ENCODE data around the gene RAB6C.
"Not testable (repeated sequence)": the region's sequence is repeated elsewhere in the genome, so short reads cannot be mapped to it uniquely, and the experiment has no call there.

The RAB6C gene

DNA sequence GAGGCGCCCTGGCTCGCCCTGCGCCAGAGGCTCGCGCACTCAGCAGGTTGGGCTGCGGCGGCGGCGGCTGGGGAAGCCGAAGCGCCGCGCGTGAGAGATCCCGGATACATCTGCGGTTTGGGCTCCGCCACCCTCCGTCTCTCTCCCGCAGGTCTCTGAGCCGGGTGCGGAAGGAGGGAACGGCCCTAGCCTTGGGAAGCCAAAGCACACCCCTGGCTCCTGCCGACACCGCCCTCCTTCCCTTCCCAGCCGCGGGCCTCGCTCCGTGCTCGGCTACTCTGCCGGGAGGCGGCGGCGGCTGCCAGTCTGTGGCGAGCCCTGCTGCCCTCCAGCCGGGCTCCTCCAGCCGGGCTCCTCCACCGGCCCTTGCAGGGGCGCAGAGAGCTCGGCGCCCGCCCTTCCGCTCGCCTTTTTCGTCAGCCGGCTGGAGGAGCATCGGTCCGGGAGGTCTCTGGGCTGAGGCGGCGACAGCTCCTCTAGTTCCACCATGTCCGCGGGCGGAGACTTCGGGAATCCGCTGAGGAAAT is at the start of gene RAB6C:
Gene RAB6C, plus strand, starts transcription at position 38 of the 527 bp plus-strand sequence. Its CDS starts 450 bp downstream, at position 488.
- DNase-seq: not testable (repeated sequence)

GRCh38 chr2:129930451-129930850 is 49.0 kb upstream of the RAB6C start:
- DNase-seq: no peak

DNA sequence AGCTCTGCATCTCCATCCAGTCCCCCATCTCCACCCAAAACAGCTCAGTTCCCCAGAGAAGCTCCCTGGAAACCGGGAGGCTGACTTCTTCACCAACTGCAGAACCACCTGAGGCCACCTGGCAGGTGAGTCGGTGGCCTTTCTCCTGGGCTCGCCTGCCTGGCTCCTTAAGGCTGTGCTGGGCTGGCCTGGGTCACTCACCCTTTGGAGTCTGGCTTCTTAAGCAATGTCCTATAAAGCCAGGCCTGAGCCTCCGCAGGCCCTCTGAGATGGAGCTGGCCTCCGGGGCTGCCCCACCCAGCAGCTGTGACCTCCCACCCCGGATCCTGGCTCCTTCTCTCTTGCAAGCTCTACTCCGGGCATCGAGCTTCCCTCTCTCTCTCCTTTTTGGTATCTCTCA is 46.1 kb upstream of the RAB6C start:
- not testable (repeated sequence) for DNase-seq

- no peak for DNase-seq
Observed at GRCh38 chr2:129934044-129934822, 45.2 kb upstream of the RAB6C start.

- DNase-seq: no peak
Observed at GRCh38 chr2:129935118-129935517, 44.3 kb upstream of the RAB6C start.

DNA sequence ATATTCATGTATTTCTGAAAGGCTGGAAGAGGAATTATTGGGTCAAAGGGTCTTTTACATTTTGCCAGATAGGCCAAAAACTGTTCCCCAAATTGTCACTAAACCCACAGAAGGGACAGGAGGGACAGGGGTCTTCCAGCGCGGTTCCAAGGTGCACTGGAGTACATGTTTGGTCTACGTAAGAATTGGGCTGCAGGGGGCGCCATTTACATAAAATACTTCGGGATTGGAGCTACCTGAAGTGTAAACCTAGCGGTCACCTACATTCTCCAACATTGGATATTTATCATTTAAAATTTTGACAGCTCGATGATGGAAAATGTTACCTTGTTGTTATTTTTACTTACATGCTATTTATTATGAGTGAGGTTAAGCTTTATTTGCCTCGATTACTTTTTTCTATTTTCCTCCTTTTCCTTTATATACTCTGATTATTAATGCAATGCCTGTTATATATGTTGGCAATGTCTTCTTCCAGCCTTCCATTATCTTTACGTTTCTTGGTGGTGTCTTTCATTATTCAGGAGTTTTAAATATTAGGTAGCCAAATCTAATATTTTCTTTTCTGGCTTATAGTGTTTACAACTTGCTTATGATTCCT is 43.0 kb upstream of the RAB6C start:
- peak; percentile 66 for DNase-seq

DNA sequence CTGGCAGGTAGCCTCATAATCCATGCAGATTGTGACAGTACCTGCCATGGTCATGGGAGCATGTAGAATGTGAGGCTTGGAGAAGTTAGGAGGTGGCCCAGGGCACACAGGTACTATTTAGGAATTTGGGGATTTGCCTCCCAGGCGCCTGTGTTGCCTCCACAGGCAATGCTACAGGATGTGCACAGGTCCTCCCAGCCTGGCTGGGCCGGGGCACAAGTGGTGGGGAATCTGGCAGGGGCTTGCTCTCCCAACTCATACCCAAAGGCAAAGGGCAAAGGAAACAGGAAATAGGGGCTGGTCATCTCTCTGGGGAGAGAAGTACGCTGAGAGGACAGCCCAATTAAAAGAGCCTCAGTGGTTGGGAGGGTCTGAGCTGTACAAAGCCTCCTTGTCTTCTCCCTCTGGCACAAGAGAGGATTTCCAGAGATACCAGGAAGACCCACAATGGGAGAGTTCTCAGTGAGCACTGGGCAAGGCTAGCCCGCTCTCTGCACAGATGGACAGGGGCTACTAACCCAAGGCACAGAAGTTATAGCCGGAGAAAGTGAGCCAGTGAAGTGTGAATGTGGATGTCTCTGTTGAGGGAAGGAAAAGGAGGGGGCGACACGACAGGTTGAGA is 40.5 kb upstream of the RAB6C start:
- DNase-seq: not testable (repeated sequence)

DNA sequence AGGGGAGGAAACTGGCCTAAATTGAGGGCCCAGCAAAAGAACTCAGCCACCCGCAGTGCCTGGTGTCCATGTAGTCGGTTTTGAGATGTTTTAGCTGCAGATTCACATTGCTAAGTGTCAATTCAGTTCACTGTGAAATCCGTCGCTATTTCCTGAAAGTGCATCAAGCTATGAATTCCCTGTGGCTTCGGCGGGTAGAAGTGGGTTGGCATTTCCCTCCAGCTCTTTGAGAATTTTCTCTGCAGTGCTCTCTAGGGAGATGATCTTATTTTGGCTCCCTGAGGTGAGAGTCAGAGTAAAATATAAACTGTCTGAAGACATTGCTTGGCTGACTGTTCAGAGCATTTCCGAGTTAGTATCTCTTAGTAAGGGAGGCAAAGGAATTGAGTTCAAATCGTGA is 36.0 kb upstream of the RAB6C start:
- not testable (repeated sequence) for DNase-seq

DNA sequence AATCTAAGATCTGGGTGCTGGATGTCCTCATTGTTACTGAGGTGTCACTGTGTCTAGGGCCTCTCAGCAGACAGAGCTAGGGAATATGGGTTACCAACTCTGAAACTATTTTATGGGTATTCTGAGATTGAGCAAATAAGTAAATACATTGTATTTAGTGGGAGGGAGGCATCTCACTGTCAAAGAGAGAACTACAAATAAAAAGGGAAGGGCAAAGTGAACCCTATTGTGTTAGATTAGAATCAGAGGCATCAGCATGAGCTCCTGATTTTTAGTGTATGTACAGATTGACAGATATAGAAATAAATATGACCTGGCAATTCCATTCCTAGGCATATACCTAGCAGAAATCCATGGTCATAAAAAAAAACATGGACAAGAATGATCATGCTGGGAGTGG is 33.9 kb upstream of the RAB6C start:
- no peak for DNase-seq

DNA sequence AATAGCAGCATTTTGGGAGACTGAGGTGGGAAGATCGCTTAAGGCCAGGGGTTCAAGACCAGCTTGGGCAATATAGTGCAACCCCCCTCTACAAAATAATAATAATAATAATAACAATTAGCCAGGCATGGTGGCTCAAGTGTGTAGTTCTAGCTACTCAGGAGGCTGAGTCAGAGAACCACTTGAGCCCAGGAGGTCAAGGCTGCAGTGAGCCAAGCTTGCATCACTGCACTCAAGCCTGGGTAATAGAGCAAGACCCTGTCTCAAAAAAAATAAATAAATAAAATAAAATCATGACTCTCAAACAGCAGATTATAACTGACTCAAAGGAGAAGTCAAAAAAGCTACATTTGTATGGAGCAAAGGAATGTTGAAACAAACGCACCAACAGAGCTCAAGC is 31.8 kb upstream of the RAB6C start:
- DNase-seq: not testable (repeated sequence)

GRCh38 chr2:129956171-129956570 is 23.3 kb upstream of the RAB6C start:
- DNase-seq: not testable (repeated sequence)

DNA sequence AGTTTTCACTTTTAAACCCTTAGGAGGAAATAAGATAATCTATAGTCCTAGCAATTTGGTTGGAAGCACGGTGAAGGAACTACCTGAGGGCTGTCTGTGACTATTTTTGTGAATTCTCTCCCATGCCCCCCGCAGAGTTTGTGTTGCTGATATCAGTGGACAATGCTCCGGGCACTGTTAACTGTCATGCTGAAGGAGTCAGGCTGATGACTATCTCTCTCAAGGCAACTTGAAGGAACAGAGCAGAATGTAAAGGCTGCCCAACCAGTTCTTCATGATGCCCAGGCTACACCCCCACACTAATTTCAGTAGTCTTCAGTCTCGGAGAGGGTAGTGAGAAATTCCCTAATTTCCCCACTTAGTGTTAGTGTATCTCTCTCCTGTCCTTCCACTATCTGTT is 21.6 kb upstream of the RAB6C start:
- DNase-seq: no peak

GRCh38 chr2:129958736-129959135 is 20.7 kb upstream of the RAB6C start:
- not testable (repeated sequence) for DNase-seq

GRCh38 chr2:129968605-129969004 is 10.9 kb upstream of the RAB6C start:
- DNase-seq: not testable (repeated sequence)

DNA sequence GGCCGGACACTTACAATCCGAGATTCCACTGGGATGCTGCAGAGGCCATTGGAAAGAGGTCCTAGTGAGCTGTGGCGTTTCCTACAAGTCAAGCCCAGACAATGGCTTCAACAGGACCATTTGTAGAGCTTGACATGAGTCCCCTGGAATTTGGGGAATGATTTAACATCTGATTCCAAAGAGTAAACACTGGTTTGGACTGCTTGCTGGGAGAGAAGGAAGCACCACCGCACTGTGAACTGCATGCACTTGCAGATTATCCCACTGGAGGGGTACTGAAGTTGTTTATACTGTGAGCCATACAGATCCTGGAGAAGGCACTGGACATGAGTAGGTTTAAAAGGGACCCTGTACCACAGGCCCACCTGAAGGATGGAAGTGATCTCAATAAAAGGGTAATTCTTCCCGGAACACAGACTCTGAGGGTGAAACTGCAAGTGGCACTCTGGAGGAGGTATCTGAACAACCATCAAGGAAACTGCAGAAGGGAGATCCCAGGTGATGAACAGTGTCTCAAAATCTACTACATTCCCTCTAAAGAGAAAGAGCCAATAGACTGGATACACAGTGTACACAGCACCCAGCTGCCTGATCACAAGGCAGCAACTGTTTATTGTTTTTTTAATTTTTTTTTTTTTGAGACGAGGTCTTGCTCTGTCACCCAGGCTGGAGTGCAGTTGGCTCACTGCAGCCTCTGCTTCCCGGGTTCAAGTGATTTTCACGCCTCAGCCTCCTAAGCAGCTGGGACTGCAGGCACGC is 4.3 kb upstream of the RAB6C start:
- no peak for DNase-seq

DNA sequence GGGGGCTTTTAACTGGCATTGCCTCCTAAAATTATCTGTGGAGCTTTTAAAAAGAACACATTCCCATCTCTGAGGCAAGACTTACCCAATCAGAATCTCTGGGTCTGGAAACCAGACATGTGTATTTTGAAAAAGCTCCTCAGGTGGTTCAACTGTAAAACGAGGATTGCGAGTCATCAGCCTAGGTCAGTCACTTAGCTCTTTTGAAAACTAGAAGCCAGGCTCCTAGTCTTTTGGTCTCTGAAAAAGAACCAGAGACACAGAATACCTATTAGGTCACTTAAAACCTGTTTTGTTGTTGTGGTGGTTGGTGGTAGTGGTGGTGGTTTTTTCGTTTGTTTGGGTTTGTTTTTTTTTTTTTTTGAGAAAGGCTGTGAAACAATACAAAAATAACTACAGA is 2.5 kb upstream of the RAB6C start:
- DNase-seq: not testable (repeated sequence)

DNA sequence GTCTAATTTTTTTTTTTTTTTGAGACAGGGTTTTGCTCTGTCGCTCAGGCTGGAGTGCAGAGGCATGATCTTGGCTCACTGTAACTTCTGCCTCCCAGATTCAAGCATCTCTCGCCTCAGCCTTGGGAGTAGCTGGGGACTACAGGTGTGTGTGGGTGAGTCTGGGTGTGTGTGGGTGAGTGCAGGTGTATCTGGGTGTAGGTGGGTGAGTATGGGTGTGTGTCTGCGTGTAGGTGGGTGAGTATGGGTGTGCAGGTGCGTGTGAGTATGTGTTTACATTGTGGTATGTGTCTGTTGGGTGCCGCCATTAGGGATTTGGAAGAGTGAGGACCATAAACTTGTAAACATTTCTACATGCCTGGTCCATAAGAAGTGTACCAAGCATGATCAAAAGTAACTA is 1.5 kb upstream of the RAB6C start:
- no peak for DNase-seq

DNA sequence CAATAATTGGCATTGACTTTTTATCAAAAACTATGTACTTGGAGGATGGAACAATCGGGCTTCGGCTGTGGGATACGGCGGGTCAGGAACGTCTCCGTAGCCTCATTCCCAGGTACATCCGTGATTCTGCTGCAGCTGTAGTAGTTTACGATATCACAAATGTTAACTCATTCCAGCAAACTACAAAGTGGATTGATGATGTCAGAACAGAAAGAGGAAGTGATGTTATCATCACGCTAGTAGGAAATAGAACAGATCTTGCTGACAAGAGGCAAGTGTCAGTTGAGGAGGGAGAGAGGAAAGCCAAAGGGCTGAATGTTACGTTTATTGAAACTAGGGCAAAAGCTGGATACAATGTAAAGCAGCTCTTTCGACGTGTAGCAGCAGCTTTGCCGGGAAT is 780 bp downstream of the RAB6C start:
- peak; percentile 6 for DNase-seq

- peak; percentile 36 for DNase-seq
Observed at GRCh38 chr2:129981689-129982088, 2.2 kb downstream of the RAB6C start.

- DNase-seq: no peak
Observed at GRCh38 chr2:129984426-129984825, 5.0 kb downstream of the RAB6C start.

- not testable (repeated sequence) for DNase-seq
Observed at GRCh38 chr2:129992415-129993006, 13.0 kb downstream of the RAB6C start.

DNA sequence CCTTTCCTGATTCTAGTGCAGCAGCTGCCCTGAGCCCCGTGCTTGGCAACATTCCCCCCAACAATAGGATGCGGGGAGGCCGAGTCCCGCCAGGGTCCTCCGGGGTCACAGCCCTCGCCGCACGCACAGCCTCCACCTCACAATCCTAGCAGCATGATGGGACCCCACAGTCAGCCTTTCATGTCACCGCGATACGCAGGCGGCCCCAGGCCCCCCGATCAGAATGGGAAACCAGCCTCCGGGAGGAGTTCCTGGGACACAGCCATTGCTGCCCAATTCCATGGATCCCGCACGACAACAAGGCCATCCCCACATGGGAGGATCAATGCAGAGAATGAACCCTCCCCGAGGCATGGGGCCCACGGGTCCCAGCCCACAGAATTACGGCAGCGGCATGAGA is 13.7 kb downstream of the RAB6C start:
- not testable (repeated sequence) for DNase-seq
